HG02840 (cell line): ENCODE measurements around the gene DIP2A.

Experiments
- ATAC-seq: cut with Tn5 transposase; IDR thresholded peaks from one replicate; pipeline ENCODE4 v1.9.1; 2021; ENCODE audit warnings: mild to moderate bottlenecking, moderate library complexity, moderate number of reproducible peaks; ENCODE audit not compliant: unreplicated experiment, low FRiP score

DIP2A gene, protein sequence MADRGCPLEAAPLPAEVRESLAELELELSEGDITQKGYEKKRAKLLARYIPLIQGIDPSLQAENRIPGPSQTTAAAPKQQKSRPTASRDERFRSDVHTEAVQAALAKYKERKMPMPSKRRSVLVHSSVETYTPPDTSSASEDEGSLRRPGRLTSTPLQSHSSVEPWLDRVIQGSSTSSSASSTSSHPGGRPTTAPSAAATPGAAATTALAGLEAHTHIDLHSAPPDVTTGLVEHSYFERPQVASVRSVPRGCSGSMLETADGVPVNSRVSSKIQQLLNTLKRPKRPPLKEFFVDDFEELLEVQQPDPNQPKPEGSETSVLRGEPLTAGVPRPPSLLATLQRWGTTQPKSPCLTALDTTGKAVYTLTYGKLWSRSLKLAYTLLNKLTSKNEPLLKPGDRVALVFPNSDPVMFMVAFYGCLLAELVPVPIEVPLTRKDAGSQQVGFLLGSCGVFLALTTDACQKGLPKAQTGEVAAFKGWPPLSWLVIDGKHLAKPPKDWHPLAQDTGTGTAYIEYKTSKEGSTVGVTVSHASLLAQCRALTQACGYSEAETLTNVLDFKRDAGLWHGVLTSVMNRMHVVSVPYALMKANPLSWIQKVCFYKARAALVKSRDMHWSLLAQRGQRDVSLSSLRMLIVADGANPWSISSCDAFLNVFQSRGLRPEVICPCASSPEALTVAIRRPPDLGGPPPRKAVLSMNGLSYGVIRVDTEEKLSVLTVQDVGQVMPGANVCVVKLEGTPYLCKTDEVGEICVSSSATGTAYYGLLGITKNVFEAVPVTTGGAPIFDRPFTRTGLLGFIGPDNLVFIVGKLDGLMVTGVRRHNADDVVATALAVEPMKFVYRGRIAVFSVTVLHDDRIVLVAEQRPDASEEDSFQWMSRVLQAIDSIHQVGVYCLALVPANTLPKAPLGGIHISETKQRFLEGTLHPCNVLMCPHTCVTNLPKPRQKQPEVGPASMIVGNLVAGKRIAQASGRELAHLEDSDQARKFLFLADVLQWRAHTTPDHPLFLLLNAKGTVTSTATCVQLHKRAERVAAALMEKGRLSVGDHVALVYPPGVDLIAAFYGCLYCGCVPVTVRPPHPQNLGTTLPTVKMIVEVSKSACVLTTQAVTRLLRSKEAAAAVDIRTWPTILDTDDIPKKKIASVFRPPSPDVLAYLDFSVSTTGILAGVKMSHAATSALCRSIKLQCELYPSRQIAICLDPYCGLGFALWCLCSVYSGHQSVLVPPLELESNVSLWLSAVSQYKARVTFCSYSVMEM (N-terminal part only)

DNA sequence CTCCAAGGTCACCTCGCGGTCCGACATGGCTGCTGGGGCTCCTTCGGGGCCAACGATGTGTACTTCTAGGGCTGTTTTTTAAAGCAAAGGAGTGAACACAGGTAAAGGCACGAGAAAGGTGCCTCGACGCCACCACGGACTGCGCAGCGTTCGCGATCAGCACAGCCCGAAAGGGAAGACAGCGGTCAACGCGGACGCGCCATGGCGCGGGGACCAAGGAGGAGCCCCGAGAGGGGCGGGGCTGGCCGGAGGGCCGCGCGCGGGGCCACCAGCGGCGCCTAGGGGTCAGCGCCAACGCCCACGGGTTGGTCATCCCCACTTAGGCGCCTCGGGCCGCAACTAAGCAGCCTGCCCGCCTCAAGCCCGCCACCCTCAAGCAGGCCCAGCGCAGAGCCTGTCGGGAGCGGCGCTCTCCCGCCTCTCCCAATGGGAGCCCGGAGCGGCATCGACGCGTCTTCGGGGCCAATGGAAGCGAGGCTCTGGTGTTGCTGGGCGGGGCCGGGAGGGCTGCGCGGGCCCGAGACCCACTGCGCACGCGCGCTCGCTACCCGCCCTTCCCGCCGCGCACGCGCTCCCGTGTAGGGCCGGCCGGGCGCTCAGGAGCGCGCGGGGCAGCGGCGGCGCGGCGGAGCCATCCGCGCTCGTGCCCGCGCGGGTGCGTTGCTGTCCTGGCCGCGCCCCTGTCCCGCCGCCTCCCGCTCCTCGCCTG, at the start of gene DIP2A:
DIP2A (plus strand) TSS at position 577 of the 709 bp plus-strand sequence. CDS start 241 bp downstream, outside the sequence.
- peak; percentile 91 for ATAC-seq

DNA sequence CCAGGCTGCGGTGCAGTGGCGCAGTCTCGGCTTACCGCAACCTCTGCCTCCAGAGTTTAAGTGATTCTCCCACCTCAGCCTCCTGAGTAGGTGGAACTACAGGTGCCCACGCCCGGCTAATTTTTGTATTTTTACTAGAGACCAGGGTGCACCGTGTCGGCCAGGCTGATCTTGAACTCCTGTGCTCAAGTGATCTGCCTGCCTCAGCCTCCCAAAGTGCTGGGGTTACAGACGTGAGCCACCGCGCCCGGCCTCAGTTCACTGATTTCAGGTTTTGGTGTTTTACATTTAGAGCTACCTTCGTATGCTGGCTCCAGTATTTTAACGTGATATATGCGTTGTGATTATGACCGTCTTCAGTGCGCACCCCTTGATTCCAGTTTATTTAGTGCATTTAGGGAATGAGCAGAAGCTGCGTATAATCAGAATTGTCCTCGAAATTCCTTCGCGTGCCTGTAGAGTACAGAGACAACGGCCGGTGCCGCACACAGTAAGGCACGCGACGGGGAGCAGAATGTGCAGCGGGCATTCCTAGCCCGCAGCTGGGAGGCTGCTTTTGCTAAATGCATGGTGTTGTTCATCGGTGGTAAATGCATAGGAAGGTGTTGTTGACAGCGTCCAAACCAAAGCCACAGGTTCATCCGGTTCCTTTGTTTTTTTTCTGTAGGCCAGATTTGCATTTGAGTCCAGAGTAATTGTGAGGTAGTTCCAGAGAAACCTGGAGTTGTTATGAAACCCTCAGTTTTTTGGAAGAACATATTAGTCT, 48.9 kb upstream of the DIP2A start:
- no peak for ATAC-seq

DNA sequence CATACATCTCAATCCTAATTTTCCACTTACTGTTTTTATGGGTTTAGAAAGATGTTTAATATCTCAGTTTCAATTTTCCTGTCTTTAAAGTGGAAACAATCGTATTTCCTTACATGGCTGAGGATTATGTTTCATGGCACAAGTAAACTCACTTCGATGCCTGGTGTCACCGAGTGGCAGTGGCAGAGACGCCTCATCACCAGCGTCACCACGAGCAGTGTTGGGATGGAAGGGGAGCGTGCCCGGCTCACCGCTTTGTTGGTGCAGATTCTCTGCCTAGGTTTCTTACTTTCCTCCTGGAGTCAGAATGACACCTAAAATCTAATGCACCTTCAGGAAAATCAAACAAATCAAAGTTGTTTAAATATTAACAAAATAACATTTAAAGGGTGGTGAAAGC, 48.2 kb upstream of the DIP2A start:
- no peak for ATAC-seq

DNA sequence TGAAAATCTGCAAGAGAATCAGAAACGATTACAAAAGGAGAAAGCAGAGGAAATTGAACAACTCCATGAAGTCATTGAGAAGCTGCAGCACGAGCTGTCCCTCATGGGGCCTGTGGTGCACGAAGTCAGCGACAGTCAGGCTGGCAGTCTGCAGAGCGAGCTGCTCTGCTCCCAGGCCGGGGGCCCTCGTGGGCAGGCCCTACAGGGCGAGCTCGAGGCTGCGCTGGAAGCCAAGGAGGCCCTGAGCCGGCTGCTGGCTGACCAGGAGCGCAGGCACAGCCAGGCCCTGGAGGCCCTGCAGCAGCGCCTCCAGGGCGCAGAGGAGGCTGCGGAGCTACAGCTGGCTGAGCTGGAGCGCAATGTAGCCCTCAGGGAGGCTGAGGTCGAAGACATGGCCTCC, 47.5 kb upstream of the DIP2A start:
- no peak for ATAC-seq

DNA sequence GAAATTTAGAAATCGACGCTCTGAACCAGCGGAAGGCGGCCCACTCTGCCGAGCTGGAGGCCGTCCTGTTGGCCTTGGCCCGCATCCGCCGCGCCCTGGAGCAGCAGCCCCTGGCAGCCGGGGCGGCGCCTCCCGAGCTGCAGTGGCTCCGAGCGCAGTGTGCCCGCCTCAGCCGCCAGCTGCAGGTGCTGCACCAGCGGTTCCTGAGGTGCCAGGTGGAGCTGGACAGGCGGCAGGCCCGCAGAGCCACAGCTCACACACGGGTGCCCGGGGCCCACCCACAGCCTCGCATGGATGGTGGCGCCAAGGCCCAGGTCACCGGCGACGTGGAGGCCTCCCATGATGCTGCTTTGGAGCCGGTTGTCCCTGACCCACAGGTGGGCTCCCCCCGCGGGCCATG, 47.0 kb upstream of the DIP2A start:
- no peak for ATAC-seq

DNA sequence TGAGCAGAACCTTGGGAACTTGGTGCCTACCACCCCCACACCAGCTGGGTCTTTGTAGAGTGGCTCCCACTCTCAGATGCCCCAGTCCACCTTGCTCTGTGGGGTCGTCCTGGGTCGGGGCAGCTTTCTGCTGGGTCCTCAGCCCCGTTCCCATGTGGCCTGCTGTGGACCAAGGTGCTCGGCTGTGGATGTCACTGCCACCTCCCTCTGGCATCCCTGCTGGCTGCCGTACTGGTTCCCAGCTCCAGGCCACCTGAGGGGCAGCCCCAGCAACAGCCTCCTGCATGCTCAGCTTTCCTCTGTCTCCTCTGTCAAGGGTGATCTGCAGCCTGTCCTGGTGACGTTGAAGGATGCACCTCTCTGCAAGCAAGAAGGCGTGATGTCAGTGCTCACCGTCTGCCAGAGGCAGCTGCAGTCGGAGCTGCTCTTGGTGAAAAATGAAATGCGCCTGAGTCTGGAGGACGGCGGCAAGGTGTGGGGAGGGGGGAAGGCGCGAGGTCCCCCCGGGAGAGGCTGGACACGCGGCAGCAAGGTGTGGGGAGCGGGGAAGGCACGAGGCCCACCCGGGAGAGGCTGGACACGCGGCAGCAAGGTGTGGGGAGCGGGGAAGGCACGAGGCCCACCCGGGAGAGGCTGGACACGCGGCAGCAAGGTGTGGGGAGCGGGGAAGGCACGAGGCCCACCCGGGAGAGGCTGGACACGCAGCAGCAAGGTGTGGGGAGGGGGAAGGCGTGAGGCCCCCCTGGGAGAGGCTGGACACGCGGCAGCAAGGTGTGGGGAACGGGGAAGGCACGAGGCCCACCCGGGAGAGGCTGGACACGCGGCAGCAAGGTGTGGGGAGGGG, 45.9 kb upstream of the DIP2A start:
- no peak for ATAC-seq

DNA sequence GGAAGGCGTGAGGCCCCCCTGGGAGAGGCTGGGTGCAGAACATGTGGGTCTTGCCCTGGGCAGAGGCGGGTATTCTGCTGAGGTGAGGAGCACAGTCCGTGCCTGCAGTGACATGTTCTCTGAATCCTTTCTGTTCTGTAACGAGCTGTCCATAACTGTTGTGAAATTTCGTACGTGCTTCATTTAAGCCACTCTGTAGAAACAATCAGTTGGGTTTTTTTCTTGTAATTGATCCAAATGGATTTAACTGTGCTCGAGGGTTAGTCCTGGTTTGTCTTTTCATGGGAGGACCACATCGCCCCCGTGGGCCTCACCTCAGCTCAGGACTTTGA, 45.4 kb upstream of the DIP2A start:
- no peak for ATAC-seq

DNA sequence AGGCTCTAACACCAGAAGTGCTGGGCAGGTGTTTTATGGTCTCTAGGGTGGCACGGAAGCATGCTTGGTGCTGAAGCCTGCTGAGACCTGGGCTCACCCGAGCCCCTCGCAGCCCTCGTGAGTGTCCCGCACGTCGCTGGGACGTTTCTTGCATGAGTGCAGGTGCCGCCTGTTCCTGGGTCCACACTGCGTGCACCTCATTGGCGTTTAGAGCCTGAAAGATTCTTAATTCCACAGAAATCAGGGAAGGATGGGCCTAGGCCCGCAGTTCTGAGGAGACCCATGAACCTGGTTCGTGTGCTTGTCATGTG, 43.8 kb upstream of the DIP2A start:
- no peak for ATAC-seq

DNA sequence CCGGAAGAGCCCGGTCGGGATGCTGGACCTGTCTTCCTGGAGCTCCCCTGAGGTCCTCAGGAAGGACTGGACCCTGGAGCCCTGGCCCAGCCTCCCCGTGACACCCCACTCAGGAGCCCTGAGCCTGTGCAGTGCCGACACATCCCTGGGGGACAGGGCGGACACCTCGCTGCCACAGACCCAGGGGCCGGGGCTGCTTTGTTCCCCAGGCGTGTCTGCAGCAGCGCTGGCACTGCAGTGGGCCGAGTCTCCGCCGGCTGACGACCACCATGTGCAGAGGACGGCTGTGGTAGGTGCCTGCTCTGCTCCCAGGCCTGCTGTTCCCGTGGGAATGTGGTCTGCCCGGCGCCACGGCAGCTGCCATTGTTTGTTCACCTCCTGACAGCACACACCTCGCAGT, 42.1 kb upstream of the DIP2A start:
- no peak for ATAC-seq

DNA sequence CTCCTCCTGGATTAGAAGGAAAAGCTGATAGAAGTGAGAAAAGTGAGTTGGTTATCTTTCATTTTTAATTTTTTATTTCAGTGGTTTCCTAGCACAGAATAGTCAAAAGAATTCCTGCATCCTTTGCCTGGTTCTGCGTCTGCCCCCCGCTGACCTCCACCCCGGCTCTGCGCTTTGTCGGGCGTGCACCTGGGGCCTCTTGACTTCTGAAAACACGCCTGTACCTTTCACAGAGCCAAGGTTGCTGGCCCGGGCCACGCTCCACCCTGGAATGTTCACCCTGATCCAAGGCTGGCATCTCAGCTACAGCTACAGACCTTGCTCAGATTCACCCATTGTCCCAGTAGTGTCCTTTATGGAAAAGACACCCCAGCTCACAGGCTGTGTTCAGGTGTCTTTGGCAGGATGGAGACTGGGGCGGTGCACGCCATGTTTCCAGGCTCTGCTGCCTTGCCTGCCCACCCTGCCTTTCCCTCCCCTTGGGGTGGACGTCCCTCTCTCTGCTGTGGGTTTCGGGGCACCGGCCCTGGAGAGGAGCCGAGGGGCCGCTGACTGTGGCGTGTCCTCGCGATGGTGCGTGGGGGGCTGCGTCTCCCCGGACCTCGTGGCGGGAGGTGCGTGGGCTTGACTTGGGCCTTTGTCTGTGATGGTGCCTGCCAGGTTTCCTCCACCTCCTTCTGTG, 40.3 kb upstream of the DIP2A start:
- ATAC-seq = no peak

DNA sequence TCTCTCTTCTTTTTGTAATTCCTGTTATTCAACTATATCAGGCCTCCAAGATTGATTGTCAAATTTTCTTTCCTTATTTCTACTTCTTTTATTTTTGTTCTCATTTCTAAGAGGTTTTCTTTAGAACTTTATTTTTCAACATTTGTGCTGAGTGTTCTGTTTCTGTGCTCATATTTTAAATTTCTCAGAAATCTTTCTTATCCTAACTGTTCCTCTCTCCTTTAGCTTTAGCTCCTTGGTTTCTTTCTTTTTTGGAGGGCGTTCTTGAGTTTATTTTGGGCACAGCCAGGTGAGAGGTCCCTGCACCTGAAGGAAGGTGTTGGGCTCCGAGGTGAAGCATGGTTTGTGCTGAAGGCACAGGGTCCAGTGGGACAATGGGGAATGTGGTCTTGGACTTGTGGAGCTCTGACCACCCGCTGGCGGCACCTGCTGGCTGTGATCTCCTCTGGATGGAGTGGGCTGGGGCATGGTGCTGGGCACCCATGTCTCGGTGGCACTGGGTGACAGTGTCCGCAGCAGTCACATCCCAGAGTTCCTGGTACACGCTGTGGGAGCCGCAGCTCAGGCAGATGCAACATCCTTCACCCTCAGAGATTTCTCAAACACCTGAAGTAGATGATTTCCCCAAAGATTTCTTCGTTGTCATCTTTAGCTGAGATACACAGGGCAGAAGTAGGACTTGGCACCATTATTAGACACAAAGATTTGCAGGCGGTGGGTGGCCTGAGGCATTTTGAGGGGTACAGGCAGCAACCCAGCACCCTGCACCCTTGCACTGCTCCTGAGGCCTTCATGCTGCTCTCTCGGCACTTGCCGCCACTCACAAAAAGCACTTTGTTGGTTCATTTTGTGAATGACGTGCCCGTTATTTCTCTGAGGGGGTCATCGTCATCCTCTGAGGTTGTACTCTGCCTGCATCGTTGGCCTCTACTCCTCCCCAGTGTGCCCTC, 38.2 kb upstream of the DIP2A start:
- no peak for ATAC-seq

DNA sequence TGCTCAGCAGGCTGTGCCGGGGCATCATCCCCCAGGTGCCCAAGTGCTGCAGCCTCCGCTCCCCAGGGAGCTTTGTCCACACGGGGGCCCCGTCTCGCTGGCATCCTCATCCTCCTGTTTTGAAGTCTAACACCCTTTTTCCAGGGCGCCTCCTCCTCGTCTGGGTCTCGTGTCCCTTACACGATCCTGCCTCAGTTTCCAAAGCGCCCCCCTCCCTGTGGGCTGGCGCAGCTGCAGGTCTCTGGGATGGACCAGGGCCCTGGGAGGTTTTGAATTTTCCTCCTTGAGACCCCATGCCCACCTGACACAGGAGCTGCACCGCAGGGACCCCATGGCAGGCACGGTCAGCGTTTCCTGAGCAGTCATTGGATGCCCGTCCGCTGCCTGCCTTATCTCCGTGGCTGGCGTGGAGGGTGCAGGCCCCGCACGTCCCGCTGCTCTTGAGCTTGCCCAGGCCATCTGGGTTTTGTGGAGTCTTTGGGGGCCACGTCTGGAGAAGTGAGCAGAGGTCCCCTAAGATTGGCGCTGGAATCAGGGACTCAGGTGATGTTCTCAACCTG, 37.4 kb upstream of the DIP2A start:
- ATAC-seq = no peak

DNA sequence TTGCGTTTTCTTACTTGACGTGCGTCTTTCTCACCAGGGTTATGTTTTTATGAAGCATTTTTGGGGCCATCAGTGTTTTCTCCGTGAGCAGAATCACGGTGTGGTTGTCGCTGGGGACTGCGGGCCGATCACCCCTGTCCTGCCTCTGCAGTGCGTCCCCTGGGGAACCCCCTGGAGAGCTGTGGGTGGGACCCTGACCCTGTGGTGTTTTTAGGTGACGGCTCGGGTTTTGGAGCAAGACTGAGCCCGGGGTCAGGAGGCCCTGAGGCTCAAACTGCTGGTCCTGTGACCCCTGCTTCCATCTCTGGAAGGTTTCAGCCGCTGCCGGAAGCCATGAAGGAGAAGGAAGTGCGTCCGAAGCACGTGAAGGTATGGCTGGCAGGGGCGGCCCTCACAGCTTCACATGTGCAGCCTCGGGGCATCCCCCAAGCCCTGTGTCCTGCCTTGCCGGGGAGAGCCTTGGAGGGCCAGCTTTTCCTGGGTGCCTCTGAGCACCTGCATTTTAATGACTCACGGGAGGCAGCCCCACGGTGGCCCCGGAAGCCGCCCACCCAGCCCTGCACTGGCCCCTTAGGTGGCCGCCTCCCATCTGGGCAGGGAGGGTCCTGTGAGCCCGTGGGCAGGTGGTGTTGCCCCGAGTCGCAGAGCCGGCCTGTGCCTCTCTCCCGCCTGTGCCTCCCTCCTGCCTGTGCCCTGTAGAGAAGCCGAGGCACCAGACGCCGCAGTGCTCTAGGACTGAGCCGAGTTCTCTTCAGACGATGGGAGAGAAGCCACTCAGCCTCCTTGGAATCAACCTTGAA, 36.7 kb upstream of the DIP2A start:
- ATAC-seq = no peak

DNA sequence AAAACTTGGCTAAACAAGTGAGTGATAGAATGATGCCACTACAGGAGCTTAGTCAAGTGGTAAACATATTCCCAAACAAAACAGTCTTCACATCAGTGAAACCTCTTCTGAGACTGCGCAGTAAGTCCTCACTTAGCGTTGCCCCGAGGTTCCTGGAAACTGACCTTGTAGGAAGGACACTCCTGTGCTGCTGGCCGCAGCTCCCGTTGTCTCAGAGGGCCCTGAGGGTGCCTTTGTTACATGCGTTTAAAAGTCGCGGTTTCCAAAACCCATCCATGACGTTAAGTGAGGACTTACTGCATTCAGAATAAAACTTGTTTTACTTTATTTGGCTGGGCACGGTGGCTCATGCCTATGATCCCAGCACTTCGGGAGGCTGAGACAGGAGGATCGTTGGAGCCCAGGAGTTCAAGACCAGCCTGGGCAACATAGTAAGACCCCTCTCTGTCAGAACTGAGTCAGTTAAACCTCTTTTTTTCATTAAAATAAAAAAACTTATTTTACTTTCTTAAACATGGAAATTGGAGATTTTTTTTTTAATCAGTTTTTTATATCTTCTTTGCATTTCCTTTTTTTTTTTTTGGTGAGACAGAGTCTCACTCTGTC, 36.0 kb upstream of the DIP2A start:
- ATAC-seq = no peak

DNA sequence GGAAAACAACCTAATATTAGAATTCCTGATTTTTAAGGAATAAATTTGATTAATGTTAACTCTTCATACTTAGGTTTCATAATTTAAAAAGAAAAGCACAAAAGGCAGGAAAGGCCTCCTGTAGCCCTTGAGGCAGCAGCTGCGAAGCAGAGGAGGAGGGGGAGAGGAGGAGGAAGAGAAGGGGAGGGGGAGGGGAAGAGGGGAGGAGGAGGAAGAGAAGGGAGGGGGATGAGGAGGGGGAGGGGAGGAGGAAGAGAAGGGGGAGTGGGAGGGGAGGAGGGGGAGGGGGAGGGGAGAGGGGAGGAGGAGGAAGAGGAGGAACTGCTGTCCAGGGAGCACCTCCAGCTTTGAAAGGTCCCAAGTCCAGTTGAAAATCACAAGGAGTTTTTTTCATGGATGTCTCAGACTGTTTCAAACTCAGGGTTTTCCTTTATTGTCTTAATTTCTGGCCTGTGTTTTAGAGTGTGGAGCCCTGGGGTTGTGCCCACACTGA, 35.1 kb upstream of the DIP2A start:
- ATAC-seq = no peak
